WI38 (cell line): ENCODE data around the gene PEAK1.

Experiments used
- H3K4me3 ChIP-seq: 2 replicates; pipeline ENCODE4 v1.5.1; 2011; ENCODE audit warnings: low read depth, mild to moderate bottlenecking, control low read depth, low read length
- CTCF ChIP-seq: IDR thresholded peaks from 2 replicates; pipeline ENCODE4 v1.5.1; 2012; ENCODE audit warnings: low read depth, mild to moderate bottlenecking, control low read depth, low read length

PEAK1 gene

GRCh38 chr15:77329202-77329601 lies 90.7 kb downstream of the PEAK1 start:
- H3K4me3 ChIP-seq: no peak overlapping the region
- TF ChIP-seq CTCF: no peak

DNA sequence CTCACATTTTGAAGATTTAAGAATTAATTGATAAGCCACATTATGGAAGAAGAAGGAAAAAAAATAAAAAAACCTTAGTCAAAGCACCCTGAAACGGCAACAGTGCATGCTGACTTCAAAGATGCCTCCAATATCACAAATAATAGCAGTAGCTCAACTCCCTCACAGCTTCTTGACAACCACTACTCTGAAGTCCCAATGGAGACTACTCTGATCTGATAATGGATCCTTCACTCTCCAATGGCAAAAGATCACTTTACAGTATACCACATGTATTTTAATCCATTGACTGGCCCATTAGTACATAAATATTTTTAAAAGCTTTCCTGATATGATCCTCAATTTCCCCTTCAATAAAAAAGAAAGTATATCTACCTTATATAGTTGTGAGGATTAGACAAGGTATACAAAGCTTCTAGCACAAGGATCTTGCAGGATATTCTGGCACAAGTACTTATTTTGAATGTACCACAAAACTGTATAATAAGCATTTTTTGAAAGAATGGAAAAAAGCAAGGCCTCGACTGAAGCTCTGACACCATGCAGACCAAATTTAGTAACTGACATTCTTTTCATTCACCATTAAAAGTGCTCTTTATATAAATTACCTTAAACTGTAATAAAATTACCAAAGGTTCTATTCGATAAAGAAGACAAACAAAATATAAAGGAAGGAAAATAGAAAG lies 91.9 kb downstream of the PEAK1 start:
- no peak for TF ChIP-seq CTCF
- no peak overlapping the region for H3K4me3 ChIP-seq

- TF ChIP-seq CTCF: no peak
- H3K4me3 ChIP-seq: no peak overlapping the region
Observed at GRCh38 chr15:77327168-77327567, 92.7 kb downstream of the PEAK1 start.

DNA sequence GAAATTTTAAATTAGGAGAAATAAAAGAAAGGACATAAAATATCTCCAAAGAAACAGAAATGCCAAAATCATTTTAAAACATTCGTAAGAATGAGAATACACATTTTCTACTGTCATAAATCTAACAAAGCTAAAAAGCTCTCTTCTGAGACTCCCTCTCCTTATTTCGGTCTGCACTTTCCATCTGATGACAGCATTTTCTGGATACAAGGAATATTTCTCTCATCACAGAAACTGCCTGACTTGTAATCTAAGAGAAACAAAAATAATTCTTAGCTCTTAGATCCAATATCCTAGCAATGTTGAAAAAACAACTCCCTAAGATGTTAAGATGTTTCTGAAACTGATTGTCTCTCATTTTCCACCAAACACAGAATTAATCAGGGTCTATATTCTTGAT lies 93.5 kb downstream of the PEAK1 start:
- TF ChIP-seq CTCF: no peak
- no peak overlapping the region for H3K4me3 ChIP-seq

- no peak overlapping the region for H3K4me3 ChIP-seq
Observed at GRCh38 chr15:77312523-77312922, 107.4 kb downstream of the PEAK1 start.

DNA sequence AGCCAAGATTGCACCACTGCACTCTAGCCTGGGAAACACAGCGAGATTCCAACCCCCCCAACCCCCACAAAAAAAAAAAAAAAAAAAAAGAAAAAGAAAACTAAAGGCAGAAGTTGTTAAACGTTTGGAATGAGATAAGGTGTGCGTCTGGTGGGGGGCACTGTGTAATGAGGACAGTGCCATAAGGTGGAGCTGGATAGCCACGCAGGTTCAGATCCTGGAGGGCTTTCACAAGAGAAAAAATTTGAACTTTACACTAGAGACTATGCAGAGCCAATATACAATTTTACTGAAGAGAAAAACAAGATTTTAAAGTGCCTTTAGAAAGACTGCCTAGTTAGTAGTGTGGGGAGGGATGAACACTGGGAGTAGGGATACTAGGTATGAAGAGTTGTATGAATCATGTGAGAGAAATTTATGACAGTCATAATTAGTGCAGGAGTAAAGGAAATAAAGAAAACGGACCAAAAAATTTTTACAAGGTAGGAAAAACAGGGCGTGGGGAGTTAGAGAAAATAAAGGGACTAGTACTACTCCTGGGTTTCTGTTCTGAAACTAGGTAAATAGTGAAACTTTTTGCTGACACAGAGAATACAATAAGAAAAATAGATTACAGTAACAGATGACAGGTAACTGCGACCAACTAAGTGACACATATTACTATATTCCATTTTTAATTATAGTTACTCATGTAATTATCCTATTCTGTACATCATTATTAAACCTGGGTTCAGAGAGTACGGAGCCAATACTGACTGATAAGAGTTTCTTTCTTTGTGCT lies 108.1 kb downstream of the PEAK1 start:
- H3K4me3 ChIP-seq: no peak overlapping the region
- TF ChIP-seq CTCF: no peak

More at GRCh38 chr15:77312523-77312922, 107.4 kb downstream of the PEAK1 start:
- TF ChIP-seq CTCF: no peak

DNA sequence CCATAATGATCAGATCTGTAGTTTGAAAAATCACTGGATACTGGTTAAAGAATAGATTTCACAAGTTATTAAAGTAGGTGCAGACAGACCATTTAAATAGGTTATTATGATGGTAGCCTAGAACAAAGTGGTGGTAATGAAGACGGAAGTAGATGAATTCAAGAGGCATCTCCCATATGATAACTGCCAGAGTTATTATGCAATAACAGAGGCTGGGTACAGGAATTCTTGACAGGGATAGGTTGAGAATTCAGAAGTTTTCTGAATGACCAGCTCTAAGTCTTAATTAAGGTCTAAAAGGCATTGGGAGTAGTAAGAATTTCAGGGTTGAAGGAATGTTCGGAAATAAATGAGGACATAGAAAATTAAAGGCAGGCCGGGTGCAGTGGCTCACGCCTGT lies 108.9 kb downstream of the PEAK1 start:
- no peak overlapping the region for H3K4me3 ChIP-seq
- TF ChIP-seq CTCF: no peak
